ENCODE data around the gene LBR.
A peak's percentile ranks its signal among the peaks of the same experiment; 100 is the strongest.
"Not testable (repeated sequence)": the region's sequence is repeated elsewhere in the genome, so short reads cannot be mapped to it uniquely, and the experiment has no call there.

LBR gene

DNA sequence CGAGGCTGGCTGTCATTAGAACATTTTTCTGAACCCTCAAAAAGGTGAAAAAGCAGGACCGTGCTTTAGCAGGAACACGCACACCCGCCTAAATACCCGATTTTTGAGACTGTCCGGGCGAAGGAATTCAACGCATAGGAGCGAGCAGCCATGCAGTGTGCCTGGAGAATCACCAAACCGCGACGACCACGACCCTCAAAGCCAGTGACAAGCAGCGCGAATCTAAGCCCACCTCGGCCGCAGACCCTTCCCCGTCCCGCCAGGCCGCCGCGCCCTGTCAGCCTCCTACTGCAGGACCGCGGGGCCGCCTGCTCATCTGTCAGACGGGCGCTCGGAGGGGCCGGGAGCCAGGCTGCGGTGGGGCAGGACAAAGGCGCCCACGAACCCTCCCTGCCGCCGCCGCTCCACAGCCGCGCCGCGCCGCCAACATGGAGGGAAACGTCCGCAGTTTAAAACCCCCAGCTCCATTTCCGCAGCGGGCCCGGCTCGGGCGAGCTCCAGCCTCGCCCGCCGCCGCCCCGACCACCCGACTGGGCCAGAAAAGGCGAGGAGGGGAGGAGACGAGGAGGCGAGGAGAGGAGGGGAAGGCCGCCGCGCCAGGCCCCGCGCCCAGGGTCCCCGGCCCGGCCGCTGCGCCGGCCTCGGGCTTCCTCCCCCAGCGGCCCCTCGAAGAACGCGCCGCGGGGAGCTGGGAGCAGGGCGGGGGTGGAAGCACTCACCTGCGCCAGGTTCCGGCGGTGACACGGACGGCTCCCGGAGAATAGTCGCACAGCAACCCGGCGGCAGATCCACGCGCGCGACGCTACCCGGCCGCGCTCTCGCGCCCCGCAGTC, at the start of gene LBR:
Gene LBR, minus strand, starts transcription at position 804 of the 833 bp plus-strand sequence. CDS start 3,963 bp downstream, outside the sequence.
- DNase-seq: no peak

DNA sequence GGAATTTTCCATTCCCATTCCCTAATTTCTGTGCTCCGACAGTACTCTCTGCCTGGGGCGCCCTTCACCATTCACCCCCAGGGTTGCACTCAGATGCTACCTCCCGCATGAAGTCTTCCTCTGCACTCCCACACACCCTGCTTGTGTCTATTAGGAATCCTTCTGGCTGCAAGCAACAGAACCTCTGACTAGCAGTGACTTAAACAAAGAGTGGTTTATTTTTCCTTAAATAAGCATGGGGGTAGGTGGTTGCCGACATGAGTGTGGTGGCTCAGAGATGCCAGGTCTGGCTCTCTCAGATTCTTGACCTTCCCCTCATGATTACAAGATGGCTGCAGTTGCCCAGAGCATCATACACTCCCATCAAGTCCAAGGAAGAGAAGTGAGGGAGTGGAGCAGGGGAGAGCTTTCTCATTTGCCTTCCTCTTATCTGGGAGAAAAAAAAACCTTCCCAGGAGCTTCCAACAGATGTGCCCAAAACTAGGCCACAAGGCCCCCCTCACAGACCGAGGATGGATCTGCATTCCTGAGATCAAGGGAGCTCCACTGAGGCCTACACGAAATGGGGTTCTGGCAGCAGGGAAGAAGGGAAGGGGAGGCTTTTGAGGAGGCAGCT, 49.6 kb upstream of the LBR start:
- DNase-seq: no peak

GRCh38 chr1:225476538-225476988, 48.7 kb upstream of the LBR start:
- DNase-seq: no peak

GRCh38 chr1:225476100-225476511, 48.3 kb upstream of the LBR start:
- no peak for DNase-seq

- DNase-seq: peak; percentile 83
Observed at GRCh38 chr1:225474986-225475820, 47.4 kb upstream of the LBR start.

- no peak for DNase-seq
Observed at GRCh38 chr1:225474439-225474985, 46.7 kb upstream of the LBR start.

DNA sequence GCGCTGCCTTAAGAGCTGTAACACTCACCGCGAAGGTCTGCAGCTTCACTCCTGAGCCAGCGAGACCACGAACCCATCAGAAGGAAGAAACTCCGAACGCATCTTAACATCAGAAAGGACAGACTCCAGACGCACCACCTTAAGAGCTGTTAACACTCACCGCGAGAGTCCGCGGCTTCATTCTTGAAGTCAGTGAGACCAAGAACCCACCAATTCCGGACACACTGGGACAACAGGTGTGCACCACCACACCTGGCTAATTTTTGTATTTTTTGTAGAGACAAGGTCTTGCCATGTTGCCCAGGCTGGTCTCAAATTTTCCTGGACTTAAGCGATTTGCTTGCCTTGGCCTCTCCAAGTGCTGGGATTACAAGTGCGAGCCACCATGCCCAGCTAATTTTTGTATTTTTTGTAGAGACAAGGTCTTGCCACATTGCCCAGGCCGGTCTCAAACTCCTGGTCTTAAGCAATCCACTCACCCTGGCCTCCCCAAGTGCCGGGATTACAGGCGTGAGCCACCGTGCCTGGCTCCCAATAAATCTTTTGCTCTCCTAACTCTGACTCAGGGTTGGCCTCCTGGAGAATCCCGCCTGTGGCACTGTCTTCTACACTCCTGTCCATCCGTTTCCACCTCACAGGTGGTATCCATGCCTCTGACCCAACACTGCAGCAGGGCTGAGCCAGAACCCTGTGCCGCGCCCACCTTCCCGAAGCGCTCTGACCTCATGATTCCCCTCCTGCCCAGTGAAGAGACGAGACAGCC, 46.0 kb upstream of the LBR start:
- not testable (repeated sequence) for DNase-seq

GRCh38 chr1:225473266-225473665, 45.4 kb upstream of the LBR start:
- not testable (repeated sequence) for DNase-seq

DNA sequence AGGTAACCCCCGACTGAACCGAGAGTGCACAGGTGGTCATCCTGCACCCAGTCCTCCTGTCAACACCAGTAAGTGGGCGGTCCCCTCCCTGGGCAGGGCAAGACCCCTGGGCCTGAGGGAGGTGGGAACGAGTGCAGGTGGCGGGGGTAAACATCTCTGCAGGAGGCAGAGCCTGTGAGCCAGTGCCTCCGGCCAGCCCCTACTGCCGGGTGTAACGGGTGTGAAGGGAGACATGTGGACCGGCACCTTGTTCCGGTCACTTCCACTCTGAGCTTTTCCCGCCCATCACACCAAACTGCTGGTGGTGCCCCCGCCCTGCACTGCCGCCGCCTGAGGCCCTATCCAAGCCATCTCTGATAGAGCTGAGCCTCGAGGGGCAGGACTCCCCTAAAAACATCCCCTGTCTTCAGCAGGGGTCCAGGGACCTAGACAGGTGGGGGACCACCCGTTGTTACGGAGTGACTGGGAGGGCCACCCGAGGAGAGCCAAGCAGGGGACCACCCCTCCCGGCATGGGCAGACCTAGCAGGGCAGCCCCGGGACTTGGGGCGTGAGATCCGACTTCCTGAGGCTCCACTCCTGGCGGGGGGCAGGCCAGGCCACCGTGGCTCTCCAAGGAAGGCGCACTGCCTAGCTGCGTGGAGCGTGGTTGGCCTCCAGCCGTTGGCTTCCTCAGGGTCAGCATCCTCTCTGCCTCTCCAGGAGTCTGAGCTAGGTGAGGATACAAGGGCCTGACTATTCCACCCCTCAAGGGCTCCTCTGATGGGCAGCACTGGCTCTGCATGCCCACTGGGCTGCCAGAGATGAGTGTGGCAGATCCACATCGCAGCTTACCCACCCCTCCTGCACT, 43.8 kb upstream of the LBR start:
- DNase-seq: no peak

DNA sequence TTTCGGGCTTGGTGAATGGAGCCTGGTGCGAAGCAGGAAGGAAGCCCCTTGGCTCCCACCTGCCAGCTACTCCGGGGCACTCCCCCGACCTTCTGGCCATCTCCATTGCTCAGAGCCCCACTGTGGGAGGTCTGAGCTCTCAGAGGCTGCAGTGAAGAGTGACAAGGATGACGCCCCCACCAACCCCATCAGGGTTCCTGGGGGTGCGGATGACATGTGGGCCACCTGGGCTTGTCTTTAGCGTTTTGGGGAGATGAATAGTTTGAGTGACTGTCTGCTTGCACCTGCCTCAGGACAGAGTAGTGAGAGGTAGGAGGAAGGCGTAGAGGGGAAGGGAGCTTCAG, 43.2 kb upstream of the LBR start:
- no peak for DNase-seq

GRCh38 chr1:225470211-225471108, 42.6 kb upstream of the LBR start:
- DNase-seq: no peak

DNA sequence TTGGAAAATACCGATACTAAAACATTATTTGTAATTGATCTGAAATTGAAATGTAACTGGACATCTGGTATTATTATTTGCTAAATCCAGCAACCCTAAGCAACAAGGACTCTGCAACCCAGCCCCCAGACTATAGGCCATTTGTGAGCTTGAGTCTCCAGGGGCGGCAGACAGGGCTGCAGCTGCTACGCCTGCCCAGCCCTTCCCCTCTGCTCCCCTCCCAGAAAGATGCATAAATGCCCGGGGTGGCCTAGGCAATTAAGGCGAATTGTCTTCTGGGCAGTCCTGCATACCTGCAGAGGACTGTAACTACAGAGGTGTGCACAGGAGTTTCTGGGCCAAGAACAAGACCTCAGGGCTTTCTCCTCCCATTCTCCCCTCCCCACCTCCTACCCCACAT, 41.2 kb upstream of the LBR start:
- no peak for DNase-seq

DNA sequence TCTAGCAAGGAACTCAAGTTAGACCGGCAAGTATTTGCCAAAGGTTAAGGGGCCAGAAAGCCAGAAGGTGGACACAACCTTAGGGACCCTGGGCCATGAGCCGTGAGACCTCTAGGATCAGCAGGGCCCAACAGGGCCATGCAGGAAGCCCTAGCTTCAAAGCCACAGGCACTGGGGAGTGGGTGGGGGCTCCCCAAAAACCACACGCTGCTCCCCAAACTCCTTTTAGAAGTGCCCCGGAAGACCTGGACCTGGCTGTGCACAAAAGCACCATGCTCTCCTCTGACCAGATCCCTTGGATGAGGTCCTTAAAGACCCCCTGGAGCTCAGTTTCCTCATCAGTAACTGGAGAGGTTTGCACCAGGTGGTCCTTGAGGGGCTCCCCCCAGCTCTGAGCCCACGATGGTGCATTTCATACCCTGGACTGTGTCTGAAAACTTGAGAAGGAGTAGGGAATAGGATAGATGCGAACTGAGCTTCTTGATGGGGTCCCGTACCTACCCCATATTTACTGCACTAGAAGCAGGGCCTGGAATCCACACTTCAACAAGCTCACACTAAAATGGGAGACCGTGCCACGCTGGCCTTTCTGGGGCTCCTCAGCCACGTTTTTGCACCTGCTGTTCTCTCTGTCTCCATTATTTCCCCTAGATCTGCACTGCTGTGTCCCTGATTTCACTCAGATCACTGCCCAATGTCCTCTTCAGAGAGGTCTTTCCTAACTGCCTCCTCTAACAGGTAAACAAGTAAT, 40.6 kb upstream of the LBR start:
- peak; percentile 45 for DNase-seq

DNA sequence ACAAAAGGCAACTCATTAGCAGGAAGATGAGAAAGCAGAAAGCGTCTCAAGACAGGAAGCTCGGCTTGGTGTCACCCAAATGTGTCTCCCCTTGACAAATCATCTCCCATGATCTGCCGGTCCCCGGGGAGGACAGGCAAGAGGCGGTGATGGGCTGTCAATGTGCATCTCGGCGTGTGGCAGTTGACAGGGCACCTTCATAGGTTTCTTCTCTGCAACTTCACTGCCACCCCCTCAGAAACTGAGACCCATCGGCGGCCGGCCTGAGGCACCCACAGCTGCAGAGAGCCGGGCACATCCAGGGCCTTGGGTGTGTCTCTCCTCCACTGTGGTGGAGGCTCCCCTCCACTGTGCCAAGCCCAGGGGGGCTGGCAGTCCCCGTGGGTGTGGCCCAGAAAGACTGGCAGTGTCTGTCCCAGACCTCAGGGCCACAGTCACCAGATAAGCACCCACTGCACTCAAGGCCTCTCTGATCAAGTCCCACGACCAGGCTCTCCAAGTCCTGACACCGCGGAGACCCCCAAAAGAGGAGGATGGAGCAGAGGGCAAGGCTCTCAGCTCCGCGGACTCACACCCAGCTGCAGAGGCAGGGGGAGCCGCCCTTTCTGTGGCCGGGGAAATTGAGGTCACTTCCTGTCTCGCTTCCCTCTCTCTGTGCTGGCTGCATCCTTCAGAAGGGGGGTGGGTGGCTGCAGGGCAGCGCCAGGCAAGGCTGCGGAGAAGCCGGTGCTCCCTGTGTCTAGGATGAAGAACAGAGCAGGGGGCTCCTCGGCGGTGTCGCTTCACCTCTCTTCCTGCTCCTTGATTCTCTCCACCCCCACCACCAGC, 39.6 kb upstream of the LBR start:
- DNase-seq: peak; percentile 76

- no peak for DNase-seq
Observed at GRCh38 chr1:225466848-225467192, 39.0 kb upstream of the LBR start.

GRCh38 chr1:225465793-225466517, 38.1 kb upstream of the LBR start:
- DNase-seq: no peak

GRCh38 chr1:225464851-225465792, 37.3 kb upstream of the LBR start:
- DNase-seq: peak; percentile 26

All from activated CD4-positive, CD25-positive, alpha-beta regulatory T cell treated with anti-CD3 and anti-CD28 coated beads, Interleukin-2, amount 50 U/mL, for 72 hours (primary cell).